Peyer's patch (tissue), 4 donors: ENCODE data around the gene ADCY3. TPM values are rescaled to one million over a fixed set of nuclear protein-coding genes. Genes with fewer than 3 reads are reported as not detected.

Experiments
- DNase-seq, 3 donors: peaks; one replicate each; pipeline ENCODE4 v3.0.0-alpha.2; 2017 to 2019
- H3K27ac ChIP-seq, 4 donors: fragments of 200-600 bp; sonication (generic); one replicate each; pipeline ENCODE4 v1.5.1; 2016 to 2019
- H3K27me3 ChIP-seq, 2 donors: fragments of 200-600 bp; sonication (generic); one replicate each; pipeline ENCODE4 v1.5.1; 2019
- H3K36me3 ChIP-seq, 3 donors: fragments of 200-600 bp; sonication (generic); one replicate each; pipeline ENCODE4 v1.5.1; 2016 to 2019
- H3K4me1 ChIP-seq, 4 donors: fragments of 200-600 bp; sonication (generic); one replicate each; pipeline ENCODE4 v1.5.1; 2016 to 2019
- H3K4me3 ChIP-seq, 4 donors: fragments of 200-600 bp; sonication (generic); 1 replicate in 3 of 4; 2 replicates in 1 of 4; pipeline ENCODE4 v1.5.1; 2016 to 2019; ENCODE audit warnings: mild to moderate bottlenecking in 1 of 4
- H3K9me3 ChIP-seq, 4 donors: fragments of 200-600 bp; sonication (generic); one replicate each; pipeline ENCODE4 v1.5.1; 2016 to 2019; ENCODE audit warnings: mild to moderate bottlenecking in 1 of 4
- POLR2A ChIP-seq, 2 donors: fragments of 450-650 bp; IDR thresholded peaks; one replicate each; pipeline ENCODE4 v1.5.1; 2017; ENCODE audit warnings: antibody characterized with exemption in 2 of 2, mild to moderate bottlenecking in 2 of 2, moderate library complexity in 2 of 2
- total RNA-seq, 4 donors: library from RNA; depleted of rRNA; stranded (reverse); fragments of >200 nt; gene quantifications; one replicate each; pipeline ENCODE4 v1.1.0, GENCODE V29; 2016
- TF ChIP-seq, protein P1 (sequence below), 6 experiments: fragments of 450-650 bp in 4 of 6; fragments of 200-600 bp in 2 of 6; sonication (generic) in 1 of 6; IDR thresholded peaks; one replicate each; pipeline ENCODE4 v1.5.1; 2017 to 2019; ENCODE audit warnings: antibody characterized with exemption in 6 of 6, mild to moderate bottlenecking in 3 of 6, moderate library complexity in 1 of 6

The ADCY3 gene
- 100 to 1,000 TPM in 1 of 4 donors, 10 to 100 TPM in 3; 23.6 to 195 (median 56.4) TPM for total RNA-seq

DNA sequence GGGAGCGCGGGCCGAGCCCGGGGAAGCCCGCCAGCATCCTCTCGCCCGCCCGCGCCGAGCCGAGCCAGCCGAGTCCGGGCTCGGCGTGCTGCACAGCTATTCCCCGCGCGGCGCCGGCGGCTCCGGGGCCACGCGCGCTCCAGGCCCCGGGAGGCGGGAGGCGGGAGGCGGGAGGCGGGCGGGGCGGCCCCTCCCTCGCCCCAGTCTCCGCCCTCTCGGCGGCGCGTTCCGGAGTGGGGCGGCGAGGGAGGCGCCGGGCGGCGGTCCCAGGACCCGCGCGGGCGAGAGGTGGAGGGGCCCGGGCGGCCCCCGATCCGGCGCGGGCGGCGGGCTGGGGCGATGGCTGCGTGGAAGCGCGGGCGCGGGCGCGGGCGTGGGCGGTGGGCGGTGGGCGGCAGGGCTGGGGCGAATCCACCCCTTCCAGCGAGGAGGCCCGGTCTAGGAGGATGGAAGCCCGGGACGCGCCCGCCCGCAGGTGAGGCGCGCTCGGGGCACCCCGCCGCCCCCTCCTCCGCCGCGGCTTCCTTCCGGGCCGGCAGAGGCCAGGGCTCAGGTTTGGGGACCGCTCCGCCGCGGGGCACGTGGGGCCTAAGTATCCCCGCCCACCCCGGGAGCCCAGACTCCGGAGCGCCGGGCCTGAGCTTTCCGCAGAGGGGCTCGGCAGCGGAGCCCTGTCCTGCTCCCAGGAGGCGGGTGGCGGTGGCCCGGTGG, at the start of gene ADCY3:
TSS of gene ADCY3 (minus strand) at position 140 of the 711 bp plus-strand sequence. CDS start 1,250 bp downstream, outside the sequence.
- peak within 1 kb of the TSS; percentile 53 to 88 (median 80) for H3K4me3 ChIP-seq
- peak within 1 kb of the TSS; percentile 51 to 88 (median 68) for H3K27ac ChIP-seq
- H3K9me3 ChIP-seq: no peaks in the 10 kb centered on the region
- no peaks in the 10 kb centered on the region for H3K36me3 ChIP-seq
- H3K27me3 ChIP-seq: no peaks in the 10 kb centered on the region
- TF ChIP-seq POLR2A (IDR thresholded peaks at IDR 0.05): no peak
- TF ChIP-seq, protein P1, sequence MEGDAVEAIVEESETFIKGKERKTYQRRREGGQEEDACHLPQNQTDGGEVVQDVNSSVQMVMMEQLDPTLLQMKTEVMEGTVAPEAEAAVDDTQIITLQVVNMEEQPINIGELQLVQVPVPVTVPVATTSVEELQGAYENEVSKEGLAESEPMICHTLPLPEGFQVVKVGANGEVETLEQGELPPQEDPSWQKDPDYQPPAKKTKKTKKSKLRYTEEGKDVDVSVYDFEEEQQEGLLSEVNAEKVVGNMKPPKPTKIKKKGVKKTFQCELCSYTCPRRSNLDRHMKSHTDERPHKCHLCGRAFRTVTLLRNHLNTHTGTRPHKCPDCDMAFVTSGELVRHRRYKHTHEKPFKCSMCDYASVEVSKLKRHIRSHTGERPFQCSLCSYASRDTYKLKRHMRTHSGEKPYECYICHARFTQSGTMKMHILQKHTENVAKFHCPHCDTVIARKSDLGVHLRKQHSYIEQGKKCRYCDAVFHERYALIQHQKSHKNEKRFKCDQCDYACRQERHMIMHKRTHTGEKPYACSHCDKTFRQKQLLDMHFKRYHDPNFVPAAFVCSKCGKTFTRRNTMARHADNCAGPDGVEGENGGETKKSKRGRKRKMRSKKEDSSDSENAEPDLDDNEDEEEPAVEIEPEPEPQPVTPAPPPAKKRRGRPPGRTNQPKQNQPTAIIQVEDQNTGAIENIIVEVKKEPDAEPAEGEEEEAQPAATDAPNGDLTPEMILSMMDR (IDR thresholded peaks at IDR 0.05): no peak
- DNase-seq: peak; percentile 77 to 85 (median 78)
- H3K4me1 ChIP-seq: peaks cover 0 to 33% (median 5%) of the 10 kb centered on the region in 4 donors

DNA sequence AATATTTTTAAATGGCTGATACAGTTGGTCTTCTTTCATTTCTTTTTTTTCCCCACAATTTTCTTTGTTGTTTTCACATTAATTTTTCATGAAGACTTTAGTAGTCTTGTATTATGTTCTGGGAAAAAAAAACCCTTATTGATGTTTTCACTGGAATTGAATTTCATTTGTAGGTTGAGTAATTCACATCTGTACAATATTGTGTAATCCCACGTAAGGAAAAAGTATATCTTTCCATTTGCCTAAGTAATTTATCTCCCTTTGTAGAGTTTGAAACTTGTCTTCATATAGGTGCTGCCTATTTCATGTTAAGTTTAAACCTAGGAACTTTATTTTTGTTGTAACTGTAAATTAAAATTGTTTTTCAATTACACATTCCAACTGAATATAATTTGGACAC, 49.7 kb upstream of the ADCY3 start:
- TF ChIP-seq, protein P1 (IDR thresholded peaks at IDR 0.05): no peak
- no peak for TF ChIP-seq POLR2A (IDR thresholded peaks at IDR 0.05)
- Histone ChIP-seq H3K9me3 (no peaks in the 10 kb centered on the region), H3K4me3 (no peak overlapping the region), H3K27me3 (no peaks in the 10 kb centered on the region), H3K27ac (no peak overlapping the region), H3K36me3 (peaks cover 0 to 25% (median 0%) of the 10 kb centered on the region in 3 donors), H3K4me1 (peaks cover 0 to 4% (median 0%) of the 10 kb centered on the region in 4 donors)
- no peak for DNase-seq

DNA sequence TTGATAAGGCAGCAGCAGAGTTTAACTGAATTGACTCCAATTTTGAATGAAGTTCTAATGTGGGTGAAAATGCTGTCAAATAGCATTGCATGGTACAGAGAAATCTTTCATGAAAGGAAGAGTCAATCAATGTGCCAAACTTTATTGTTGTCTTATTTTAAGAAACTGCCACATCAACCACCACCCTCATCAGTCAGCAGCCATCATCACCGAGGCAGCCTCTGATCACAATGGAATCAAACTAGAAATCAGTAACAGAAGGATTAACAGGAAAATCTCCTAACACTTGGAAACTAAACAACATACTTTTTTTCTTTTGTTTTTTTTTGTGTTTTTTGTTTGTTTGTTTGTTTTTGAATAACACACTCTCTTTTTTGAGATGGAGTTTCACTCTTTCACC, 41.9 kb upstream of the ADCY3 start:
- Histone ChIP-seq H3K4me3 (no peak overlapping the region), H3K4me1 (no peaks in the 10 kb centered on the region), H3K27ac (no peak overlapping the region), H3K9me3 (no peaks in the 10 kb centered on the region), H3K36me3 (peaks cover 0 to 55% (median 0%) of the 10 kb centered on the region in 3 donors), H3K27me3 (no peaks in the 10 kb centered on the region)
- TF ChIP-seq, protein P1 (IDR thresholded peaks at IDR 0.05): no peak
- TF ChIP-seq POLR2A (IDR thresholded peaks at IDR 0.05): no peak
- no peak for DNase-seq

DNA sequence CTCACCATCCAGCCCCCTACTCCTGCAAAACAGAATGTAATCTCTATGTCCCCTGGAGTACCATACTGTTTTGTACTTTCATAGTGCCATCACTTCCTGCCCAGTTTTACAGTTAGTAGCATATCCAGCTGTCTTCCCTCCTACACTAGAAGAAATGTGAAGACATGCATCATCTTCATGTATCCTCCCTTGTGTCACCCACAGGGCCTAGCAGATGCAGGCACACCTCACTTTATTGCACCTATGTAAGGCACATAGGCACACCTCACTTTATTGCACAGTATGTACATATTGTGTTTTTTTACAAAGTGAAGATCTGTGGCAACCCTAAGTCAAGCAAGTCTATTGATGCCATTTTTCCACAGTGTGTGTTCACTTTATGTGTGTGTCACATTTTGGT, 39.7 kb upstream of the ADCY3 start:
- no peaks in the 10 kb centered on the region for H3K27me3 ChIP-seq
- H3K4me1 ChIP-seq: no peaks in the 10 kb centered on the region
- H3K27ac ChIP-seq: no peak overlapping the region
- no peak overlapping the region for H3K4me3 ChIP-seq
- DNase-seq: no peak
- TF ChIP-seq, protein P1 (IDR thresholded peaks at IDR 0.05): no peak
- TF ChIP-seq POLR2A (IDR thresholded peaks at IDR 0.05): no peak
- H3K36me3 ChIP-seq: peaks cover 0 to 56% (median 0%) of the 10 kb centered on the region in 3 donors
- no peaks in the 10 kb centered on the region for H3K9me3 ChIP-seq

DNA sequence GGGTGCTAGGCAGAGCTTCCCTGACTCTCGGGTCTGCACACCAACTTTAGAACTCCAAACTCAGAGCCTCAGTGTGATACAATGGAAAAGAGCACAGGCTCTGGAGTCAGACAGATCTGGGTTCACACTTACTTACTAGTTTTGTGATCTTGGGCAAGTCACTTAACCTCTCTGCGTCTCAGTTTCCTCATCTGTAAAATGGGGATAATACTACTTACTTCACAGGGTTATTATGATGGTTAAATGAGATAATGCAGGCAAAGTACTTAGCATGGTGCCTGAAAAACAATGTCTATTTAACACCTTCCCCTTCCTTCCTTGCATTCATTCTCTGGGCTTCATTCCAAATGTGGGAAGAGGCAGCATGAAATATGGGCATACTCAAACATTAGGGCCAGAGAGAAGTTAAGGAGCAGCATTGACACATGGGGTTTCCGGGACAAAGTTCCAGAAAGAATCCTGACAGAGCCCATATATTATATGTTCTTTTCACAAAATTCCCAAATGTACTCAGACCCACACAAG, 38.4 kb upstream of the ADCY3 start:
- no peak overlapping the region for H3K4me3 ChIP-seq
- no peaks in the 10 kb centered on the region for H3K27me3 ChIP-seq
- no peaks in the 10 kb centered on the region for H3K9me3 ChIP-seq
- H3K4me1 ChIP-seq: no peaks in the 10 kb centered on the region
- H3K27ac ChIP-seq: no peak overlapping the region
- H3K36me3 ChIP-seq: peaks cover 0 to 59% (median 0%) of the 10 kb centered on the region in 3 donors
- no peak for DNase-seq
- TF ChIP-seq, protein P1 (IDR thresholded peaks at IDR 0.05): no peak
- TF ChIP-seq POLR2A (IDR thresholded peaks at IDR 0.05): no peak
